ENCODE measurements around the gene WDR4. TPM values are rescaled to one million over a fixed set of nuclear protein-coding genes. Genes with fewer than 3 reads are reported as not detected.
"Not testable (repeated sequence)": the region's sequence is repeated elsewhere in the genome, so short reads cannot be mapped to it uniquely, and the experiment has no call there.

The WDR4 gene
- total RNA-seq, 1 experiment from 2014 or later: 59.2 TPM

DNA sequence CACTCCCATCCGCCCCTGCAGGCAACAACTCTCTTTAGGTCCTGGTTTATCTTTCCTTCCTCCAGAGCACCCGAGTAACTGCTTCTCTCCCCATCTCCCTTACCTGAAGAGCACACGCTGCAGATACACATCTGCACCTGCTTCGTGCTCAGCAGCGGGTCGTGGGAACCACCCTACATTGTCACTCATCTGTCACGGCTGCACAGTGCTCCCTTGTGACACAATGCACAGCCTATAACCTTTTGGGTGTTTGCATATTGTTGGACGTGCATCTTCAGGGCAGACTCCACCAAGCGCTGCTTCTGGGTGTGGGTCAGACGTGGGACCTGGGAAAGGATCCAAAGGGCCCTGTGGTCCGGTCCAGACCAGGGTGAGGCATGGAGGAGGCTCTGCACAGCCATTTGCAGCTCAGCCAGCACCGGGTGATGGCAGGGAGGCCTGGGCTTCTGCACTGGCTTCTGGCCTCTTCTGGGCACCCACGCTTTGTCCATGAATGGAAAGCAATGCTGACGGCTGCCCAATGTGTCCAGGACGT, 42.5 kb downstream of the WDR4 start:
- Histone ChIP-seq H3K36me3 (peaks cover 23% of the 10 kb centered on the region), H3K4me3 (no peak overlapping the region), H3K9me3 (no peaks in the 10 kb centered on the region), H3K27me3 (peaks cover 16% of the 10 kb centered on the region)
- no peak for DNase-seq

GRCh38 chr21:42836402-42836666, 43.0 kb downstream of the WDR4 start:
- H3K27me3 ChIP-seq: peaks cover 16% of the 10 kb centered on the region
- no peak overlapping the region for H3K4me3 ChIP-seq

GRCh38 chr21:42835611-42836401, 43.5 kb downstream of the WDR4 start:
- Histone ChIP-seq H3K4me3 (no peak overlapping the region), H3K9me3 (no peaks in the 10 kb centered on the region), H3K36me3 (peaks cover 20% of the 10 kb centered on the region), H3K27me3 (peaks cover 19% of the 10 kb centered on the region)
- no peak for DNase-seq

More at GRCh38 chr21:42836402-42836666, 43.0 kb downstream of the WDR4 start:
- DNase-seq: no peak
- Histone ChIP-seq H3K9me3 (no peaks in the 10 kb centered on the region), H3K36me3 (peaks cover 23% of the 10 kb centered on the region)

DNA sequence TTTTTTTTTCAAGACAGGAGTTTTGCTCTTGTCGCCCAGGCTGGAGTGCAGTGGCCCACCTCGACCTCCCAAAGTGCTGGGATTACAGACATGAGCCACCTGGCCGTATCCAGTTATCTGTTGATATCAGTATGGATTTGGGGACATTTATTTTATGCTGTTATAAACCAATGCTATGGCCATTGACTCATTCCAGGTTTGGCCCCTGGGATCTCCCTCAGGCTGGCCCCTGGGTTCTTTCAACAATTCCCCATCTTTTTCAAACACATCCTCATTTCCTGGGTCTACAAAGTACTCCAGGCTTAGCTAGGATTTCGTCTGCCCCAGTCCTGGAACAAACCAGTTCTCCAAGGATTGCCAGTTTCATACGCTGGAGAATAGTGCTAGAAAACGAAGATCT, 44.1 kb downstream of the WDR4 start:
- Histone ChIP-seq H3K27me3 (peaks cover 25% of the 10 kb centered on the region), H3K4me3 (no peak overlapping the region), H3K9me3 (no peaks in the 10 kb centered on the region; the same call in 1 of the 2 replicates), H3K36me3 (peaks cover 14% of the 10 kb centered on the region)
- DNase-seq: no peak

GRCh38 chr21:42834726-42835191, 44.6 kb downstream of the WDR4 start:
- peaks cover 27% of the 10 kb centered on the region for H3K27me3 ChIP-seq
- no peak for DNase-seq
- no peak overlapping the region for H3K4me3 ChIP-seq
- H3K9me3 ChIP-seq: no peaks in the 10 kb centered on the region; the same call in 1 of the 2 replicates
- H3K36me3 ChIP-seq: peaks cover 9% of the 10 kb centered on the region

DNA sequence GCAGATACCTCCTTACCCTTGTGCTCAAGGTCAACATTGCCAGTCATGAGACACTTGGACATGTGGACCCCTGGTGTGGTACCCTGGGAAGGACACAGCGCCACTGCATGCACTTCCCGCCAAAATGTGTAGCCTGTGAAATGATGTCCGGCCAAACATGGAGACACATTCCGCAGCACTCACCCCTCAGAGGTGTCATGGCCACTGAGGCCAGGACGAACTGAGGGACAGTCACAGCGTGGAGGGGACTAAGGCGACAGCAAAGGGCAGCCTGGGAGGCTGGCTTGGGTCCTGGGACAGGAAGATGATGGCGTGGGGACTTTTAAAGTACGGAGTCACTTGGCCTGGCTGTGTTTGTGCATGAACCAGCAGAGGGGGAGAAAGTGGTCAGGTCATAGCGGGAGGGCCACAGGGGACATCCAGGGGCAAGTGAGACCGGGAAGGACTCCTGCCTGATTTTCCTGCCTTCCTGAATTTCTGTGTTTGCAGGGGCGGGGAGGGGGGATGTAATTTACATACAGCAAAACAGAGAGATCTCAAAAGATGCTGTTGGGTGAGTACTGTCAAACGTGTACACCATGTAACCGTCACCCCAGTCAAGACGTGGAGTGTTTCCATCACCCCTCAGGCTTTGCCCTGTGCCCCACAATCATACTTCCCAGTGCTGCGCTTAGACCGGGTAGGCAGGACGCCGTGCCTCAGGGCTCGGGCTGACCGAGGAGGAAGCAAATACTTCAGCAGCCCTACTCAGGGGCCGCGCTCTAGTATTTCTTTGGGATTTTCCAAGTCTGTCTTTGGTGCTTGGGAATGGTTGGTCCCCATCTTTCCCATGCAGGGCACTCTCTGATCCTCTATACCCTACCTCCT, 45.2 kb downstream of the WDR4 start:
- Histone ChIP-seq H3K4me3 (no peak overlapping the region), H3K9me3 (peaks cover 4% of the 10 kb centered on the region), H3K27me3 (peaks cover 29% of the 10 kb centered on the region), H3K36me3 (peaks cover 5% of the 10 kb centered on the region; the same call in 1 of the 2 replicates)
- no peak for DNase-seq

DNA sequence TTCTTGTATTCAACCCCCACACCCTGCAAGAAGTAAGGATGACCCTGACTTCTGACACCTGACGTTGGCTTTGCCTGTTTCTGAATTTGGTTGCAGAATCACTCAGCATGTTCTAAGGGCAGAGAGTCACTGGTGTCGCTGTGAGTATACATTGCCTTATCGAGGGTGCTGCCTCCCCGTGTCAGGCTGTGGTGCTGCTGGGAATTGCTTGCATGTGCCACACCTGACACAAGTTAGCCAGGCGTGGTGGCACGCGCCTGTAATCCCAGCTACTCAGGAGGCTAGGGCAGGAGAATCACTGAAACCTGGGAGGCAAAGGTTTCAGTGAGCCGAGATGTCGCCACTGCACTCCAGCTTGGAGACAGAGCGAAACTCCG, 45.9 kb downstream of the WDR4 start:
- H3K9me3 ChIP-seq: peaks cover 6% of the 10 kb centered on the region
- DNase-seq: peak; percentile 49

DNA sequence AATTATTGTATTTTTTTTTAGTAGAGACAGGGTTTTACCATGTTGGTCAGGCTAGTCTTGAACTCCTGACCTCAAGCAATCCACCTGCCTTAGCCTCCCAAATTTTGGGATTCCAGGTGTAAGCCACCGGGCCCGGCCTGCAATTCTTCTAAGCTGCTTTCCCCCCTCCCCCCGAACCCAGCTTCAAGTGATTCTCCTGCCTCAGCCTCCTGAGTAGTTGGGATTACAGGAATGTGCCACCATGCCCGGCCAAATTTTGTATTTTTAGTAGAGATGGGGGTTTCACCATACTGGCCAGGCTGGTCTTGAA, 47.1 kb downstream of the WDR4 start:
- DNase-seq, H3K4me3 ChIP-seq, H3K36me3 ChIP-seq: not testable (repeated sequence)
- H3K27me3 ChIP-seq: peaks cover 46% of the 10 kb centered on the region
- peaks cover 12% of the 10 kb centered on the region for H3K9me3 ChIP-seq

More for the DNA sequence above, 45.9 kb downstream of the WDR4 start:
- no peak overlapping the region for H3K4me3 ChIP-seq
- peaks cover 36% of the 10 kb centered on the region for H3K27me3 ChIP-seq
- 0 out of 2 replicates have a peak, but pooled peaks cover under 1% of the 10 kb centered on the region for H3K36me3 ChIP-seq

DNA sequence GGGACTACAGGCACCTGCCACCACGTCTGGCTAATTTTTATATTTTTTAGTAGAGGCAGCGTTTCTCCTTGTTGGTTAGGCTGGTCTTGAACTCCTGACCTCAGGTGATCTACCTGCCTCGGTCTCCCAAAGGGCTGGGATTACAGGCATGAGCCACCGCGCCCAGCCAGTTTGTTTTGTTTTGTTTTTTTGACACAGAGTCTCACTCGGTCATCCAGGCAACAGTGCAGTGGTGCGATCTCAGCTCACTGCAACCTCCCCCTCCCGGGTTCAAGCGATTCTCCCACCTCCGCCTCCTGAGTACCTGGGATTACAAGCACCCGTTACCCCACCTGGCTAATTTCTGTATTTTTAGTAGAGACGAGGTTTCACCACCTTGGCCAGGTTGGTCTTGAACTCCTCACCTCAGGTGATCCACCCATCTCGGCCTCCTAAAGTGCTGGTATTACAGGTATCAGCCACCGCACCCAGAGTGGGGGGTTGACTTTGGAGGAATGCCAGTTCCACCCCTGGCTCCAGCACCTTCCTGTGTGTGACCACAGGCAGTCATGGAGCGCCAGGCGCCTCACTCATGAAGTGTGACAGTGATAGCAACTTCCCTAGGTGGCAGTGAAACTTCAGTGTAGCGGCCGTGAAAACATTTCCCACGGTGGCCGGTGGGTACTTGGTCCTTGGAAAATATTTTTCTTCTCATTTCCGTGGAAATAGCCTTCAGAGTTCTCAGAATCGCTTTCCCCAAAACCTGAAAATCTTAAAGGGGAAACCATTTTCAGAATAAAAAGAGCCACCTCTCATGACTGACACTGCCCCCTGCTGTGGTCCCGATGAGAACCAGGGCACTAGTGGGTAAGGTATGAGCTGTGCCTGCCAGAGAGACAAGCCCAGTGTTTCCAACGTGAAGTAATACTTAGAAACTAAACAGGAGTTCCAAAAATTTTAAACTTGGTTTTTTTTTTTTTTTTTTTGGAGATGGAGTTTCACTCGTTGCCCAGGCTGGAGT, 48.6 kb downstream of the WDR4 start:
- no peak for DNase-seq
- H3K4me3 ChIP-seq: no peak overlapping the region
- H3K27me3 ChIP-seq: peaks cover 59% of the 10 kb centered on the region
- no peaks in the 10 kb centered on the region for H3K36me3 ChIP-seq
- H3K9me3 ChIP-seq: peaks cover 12% of the 10 kb centered on the region

GRCh38 chr21:42829954-42830353, 49.4 kb downstream of the WDR4 start:
- Histone ChIP-seq H3K27me3 (peaks cover 67% of the 10 kb centered on the region), H3K36me3 (no peaks in the 10 kb centered on the region), H3K4me3 (no peak overlapping the region), H3K9me3 (peaks cover 12% of the 10 kb centered on the region)
- DNase-seq: no peak

DNA sequence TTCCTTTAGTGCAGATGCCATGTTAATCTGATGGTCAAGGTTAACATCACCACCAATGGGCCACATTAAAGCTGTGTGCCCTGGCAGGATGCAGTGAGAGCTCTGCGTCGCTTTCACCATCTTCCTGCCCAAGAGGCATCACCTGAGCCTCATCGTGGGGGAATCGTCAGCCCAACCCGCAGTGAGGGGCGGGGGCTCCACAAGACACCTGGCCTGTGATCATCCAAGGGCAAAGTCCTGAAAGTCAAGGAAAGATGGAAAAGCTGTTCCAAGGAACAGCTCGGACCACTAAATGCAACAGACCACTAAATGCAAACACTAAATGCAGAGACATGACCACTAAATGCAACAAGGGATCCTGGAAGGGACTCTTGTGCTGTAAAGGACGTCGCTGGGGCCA, 49.9 kb downstream of the WDR4 start:
- no peak overlapping the region for H3K4me3 ChIP-seq
- H3K27me3 ChIP-seq: peaks cover 68% of the 10 kb centered on the region
- H3K36me3 ChIP-seq: no peaks in the 10 kb centered on the region
- peaks cover 12% of the 10 kb centered on the region for H3K9me3 ChIP-seq
- no peak for DNase-seq

GRCh38 chr21:42827588-42827987, 51.8 kb downstream of the WDR4 start:
- no peak for DNase-seq
- Histone ChIP-seq H3K36me3 (no peaks in the 10 kb centered on the region), H3K9me3 (peaks cover 12% of the 10 kb centered on the region), H3K27me3 (peaks cover 69% of the 10 kb centered on the region), H3K4me3 (no peak overlapping the region)

- Histone ChIP-seq H3K36me3 (no peaks in the 10 kb centered on the region), H3K9me3 (no peaks in the 10 kb centered on the region; the same call in none of the 2 replicates), H3K4me3 (no peak overlapping the region), H3K27me3 (peaks cover 38% of the 10 kb centered on the region)
- DNase-seq: no peak
Observed at GRCh38 chr21:42820616-42821465, 58.5 kb downstream of the WDR4 start.

GRCh38 chr21:42819861-42820615, 59.3 kb downstream of the WDR4 start:
- Histone ChIP-seq H3K27me3 (peaks cover 30% of the 10 kb centered on the region), H3K36me3 (no peaks in the 10 kb centered on the region), H3K9me3 (peaks cover 2% of the 10 kb centered on the region), H3K4me3 (no peak overlapping the region)
- no peak for DNase-seq

GRCh38 chr21:42818328-42818749, 61.0 kb downstream of the WDR4 start:
- peak; percentile 52 for DNase-seq
- no peak overlapping the region for H3K4me3 ChIP-seq
- no peaks in the 10 kb centered on the region for H3K36me3 ChIP-seq
- peaks cover 23% of the 10 kb centered on the region for H3K27me3 ChIP-seq
- peaks cover 10% of the 10 kb centered on the region for H3K9me3 ChIP-seq

Measured in MG63 (cell line).